ENCODE results near the gene DAPK1.

DAPK1 gene

GRCh38 chr9:87643778-87644570 lies 146.3 kb downstream of the DAPK1 start:
- DNase-seq (ENCODE audit: low read depth in 2 of 2) = no peak

- DNase-seq (ENCODE audit: low read depth in 2 of 2) = no peak
These were observed 147.0 kb downstream of the DAPK1 start for GRCh38 chr9:87644659-87645058.

- DNase-seq (ENCODE audit: low read depth in 2 of 2) = no peak
These were observed 148.9 kb downstream of the DAPK1 start for GRCh38 chr9:87646546-87646945.

GRCh38 chr9:87647114-87647513 lies 149.4 kb downstream of the DAPK1 start:
- DNase-seq (ENCODE audit: low read depth in 2 of 2) = no peak

- DNase-seq (ENCODE audit: low read depth in 2 of 2) = no peak
These were observed 150.9 kb downstream of the DAPK1 start for GRCh38 chr9:87648606-87649005.

- no peak for DNase-seq (ENCODE audit: low read depth in 2 of 2)
These were observed 153.1 kb downstream of the DAPK1 start for GRCh38 chr9:87650611-87651295.

- DNase-seq (ENCODE audit: low read depth in 2 of 2) = no peak
These were observed 153.8 kb downstream of the DAPK1 start for GRCh38 chr9:87651431-87651830.

- no peak for DNase-seq (ENCODE audit: low read depth in 2 of 2)
These were observed 156.3 kb downstream of the DAPK1 start for GRCh38 chr9:87653941-87654340.

- no peak for DNase-seq (ENCODE audit: low read depth in 2 of 2)
These were observed 158.1 kb downstream of the DAPK1 start for GRCh38 chr9:87655731-87656130.

- DNase-seq (ENCODE audit: low read depth in 2 of 2) = no peak
These were observed 158.8 kb downstream of the DAPK1 start for GRCh38 chr9:87656485-87656884.

GRCh38 chr9:87657190-87657589 lies 159.5 kb downstream of the DAPK1 start:
- DNase-seq (ENCODE audit: low read depth in 2 of 2) = no peak

- DNase-seq (ENCODE audit: low read depth in 2 of 2) = no peak
These were observed 160.2 kb downstream of the DAPK1 start for GRCh38 chr9:87657893-87658292.

- DNase-seq (ENCODE audit: low read depth in 2 of 2) = no peak
These were observed 160.8 kb downstream of the DAPK1 start for GRCh38 chr9:87658511-87658910.

- no peak for DNase-seq (ENCODE audit: low read depth in 2 of 2)
These were observed 162.1 kb downstream of the DAPK1 start for GRCh38 chr9:87659534-87660419.

GRCh38 chr9:87661241-87661640 lies 163.6 kb downstream of the DAPK1 start:
- DNase-seq (ENCODE audit: low read depth in 2 of 2) = no peak

- DNase-seq (ENCODE audit: low read depth in 2 of 2) = peak; percentile 11 to 67
These were observed 165.3 kb downstream of the DAPK1 start for GRCh38 chr9:87662808-87663528.

- DNase-seq (ENCODE audit: low read depth in 2 of 2) = no peak
These were observed 165.9 kb downstream of the DAPK1 start for GRCh38 chr9:87663556-87663955.

GRCh38 chr9:87664153-87665060 lies 166.7 kb downstream of the DAPK1 start:
- no peak for DNase-seq (ENCODE audit: low read depth in 2 of 2)

- DNase-seq (ENCODE audit: low read depth in 2 of 2) = no peak
These were observed 167.8 kb downstream of the DAPK1 start for GRCh38 chr9:87665505-87665904.

- no peak for DNase-seq (ENCODE audit: low read depth in 2 of 2)
These were observed 169.6 kb downstream of the DAPK1 start for GRCh38 chr9:87667164-87667738.
